HepG2 (cell line): ENCODE results near the gene BABAM2. TPM values are rescaled to one million over a fixed set of nuclear protein-coding genes. Genes with fewer than 3 reads are reported as not detected.

Source experiments
- ATAC-seq: fragments of 200-7000 bp; cut with Tn5 transposase; 3 replicates; pipeline ENCODE4 v1.9.1; 2020; ENCODE audit warnings: mild to moderate bottlenecking, moderate library complexity
- BruUV-seq: library from RNA; stranded (reverse); fragments of 400-500 nt; replicated peaks from 2 replicates; lab custom pipeline; 2021; lab: Mats Ljungman, UMichigan
- CTCF ChIA-PET: fragments of 300-600 bp; formaldehyde crosslinking; extraction: SDS; loops from one replicate; lab custom pipeline; 2021; ENCODE audit warnings: low total read pairs, inconsistent platforms, low intra/inter-chr PET ratio; lab: Yijun Ruan, JAX
- POLR2A ChIA-PET: fragments of 350-600 bp; sonication (Branson Sonifier 250); formaldehyde crosslinking; loops from one replicate; lab custom pipeline; 2020; ENCODE audit warnings: antibody characterized with exemption, inconsistent platforms; lab: Yijun Ruan, JAX
- DNase-seq: peaks from one replicate; pipeline ENCODE4 v3.0.0-alpha.2; 2015; ENCODE audit warnings: low spot score
- FAIRE-seq: peaks from 3 replicates; lab custom pipeline; 2011; peaks lifted over from hg19 to GRCh38; lab: Jason Lieb, UNC
- H2AFZ ChIP-seq: one replicate; pipeline ENCODE4 v1.6.1; 2011; ENCODE audit warnings: low read length, inconsistent platforms
- H3K27ac ChIP-seq: fragments of 300-600 bp; 3 replicates; pipeline ENCODE4 v1.8.0; 2011; ENCODE audit warnings: mixed run types, mild to moderate bottlenecking, mixed read lengths, low read length, inconsistent platforms; ENCODE audit not compliant: insufficient read depth; ENCODE audit errors: extremely low read length
- H3K27me3 ChIP-seq, 2 experiments: fragments of 200-600 bp in 1 of 2; 2 replicates in 1 of 2; 3 replicates in 1 of 2; pipeline versions ENCODE4 v1.6.0 to v1.8.0; 2011; ENCODE audit warnings: low read length in 2 of 2, mild to moderate bottlenecking in 2 of 2, moderate library complexity in 2 of 2, inconsistent platforms in 1 of 2; ENCODE audit not compliant: insufficient read depth in 2 of 2, control insufficient read depth in 1 of 2
- H3K36me3 ChIP-seq, 2 experiments: fragments of 200-600 bp in 1 of 2; replicated peaks in 1 of 2; 2 replicates in 1 of 2; 3 replicates in 1 of 2; pipeline versions ENCODE4 v1.5.1 to v1.8.0; 2011; ENCODE audit warnings: low read length in 2 of 2, inconsistent platforms in 1 of 2; ENCODE audit not compliant: insufficient read depth in 2 of 2, control insufficient read depth in 1 of 2
- H3K4me1 ChIP-seq: 2 replicates; pipeline ENCODE4 v1.5.1; 2012; ENCODE audit warnings: low read length, inconsistent platforms; ENCODE audit not compliant: insufficient read depth
- H3K4me2 ChIP-seq: 2 replicates; pipeline ENCODE4 v1.6.0; 2011; ENCODE audit warnings: low read depth, low read length, inconsistent platforms
- H3K4me3 ChIP-seq, 3 experiments: fragments of 200-600 bp in 1 of 3; sonication (generic), shearing (Covaris generic) in 1 of 3; replicated peaks in 1 of 3; 2 replicates each; pipeline ENCODE4 v1.5.1; 2011 to 2016; ENCODE audit warnings: low read length in 3 of 3, inconsistent platforms in 2 of 3, low read depth in 2 of 3, mild to moderate bottlenecking in 2 of 3, control low read depth in 1 of 3, mixed read lengths in 1 of 3; ENCODE audit not compliant: insufficient read depth in 1 of 3
- H3K79me2 ChIP-seq: one replicate; pipeline ENCODE4 v1.6.1; 2011; ENCODE audit warnings: low read length, inconsistent platforms; ENCODE audit not compliant: insufficient read depth
- H3K9ac ChIP-seq: 2 replicates; pipeline ENCODE4 v1.6.0; 2011; ENCODE audit warnings: mild to moderate bottlenecking, low read depth, low read length, inconsistent platforms; ENCODE audit not compliant: insufficient read depth
- H3K9me3 ChIP-seq: 2 replicates; pipeline ENCODE4 v1.5.1; 2012; ENCODE audit warnings: mild to moderate bottlenecking, low read length
- H4K20me1 ChIP-seq: 2 replicates; pipeline ENCODE4 v1.6.0; 2011; ENCODE audit warnings: inconsistent platforms, mild to moderate bottlenecking, low read length, moderate library complexity; ENCODE audit not compliant: insufficient read depth
- ETV6 ChIP-seq: sonication (generic); formaldehyde crosslinking; conservative IDR thresholded peaks from 2 replicates; pipeline ENCODE4 v1.4.0; 2020; ENCODE audit warnings: missing genetic modification reagents
- RFX1 ChIP-seq: fragments of 450-650 bp; IDR thresholded peaks from 2 replicates; pipeline ENCODE4 v1.6.1; 2017
- TAF1 ChIP-seq: sonication (generic); formaldehyde crosslinking; IDR thresholded peaks from 2 replicates; pipeline ENCODE4 v1.4.0; 2020; ENCODE audit warnings: missing genetic modification reagents
- TFAP4 ChIP-seq: sonication (generic); IDR thresholded peaks from 2 replicates; pipeline ENCODE4 v1.6.1; 2016; ENCODE audit warnings: low read depth, borderline replicate concordance
- XBP1 ChIP-seq: sonication (generic); formaldehyde crosslinking; IDR thresholded peaks from 2 replicates; pipeline ENCODE4 v1.5.0; 2020; ENCODE audit warnings: missing genetic modification reagents
- ZBTB7A ChIP-seq: sonication (generic); formaldehyde crosslinking; IDR thresholded peaks from 2 replicates; pipeline ENCODE4 v1.8.0; 2022; ENCODE audit warnings: mild to moderate bottlenecking, missing genetic modification reagents
- ZNF337 ChIP-seq: sonication (generic); formaldehyde crosslinking; IDR thresholded peaks from 2 replicates; pipeline ENCODE4 v1.5.1; 2020; ENCODE audit warnings: missing genetic modification reagents, low read depth, mild to moderate bottlenecking, borderline replicate concordance
- ZNF34 ChIP-seq: sonication (generic); formaldehyde crosslinking; IDR thresholded peaks from 2 replicates; pipeline ENCODE4 v1.4.0; 2020; ENCODE audit warnings: mild to moderate bottlenecking, missing genetic modification reagents, borderline replicate concordance
- ZNF691 ChIP-seq: sonication (generic); formaldehyde crosslinking; IDR thresholded peaks from 2 replicates; pipeline ENCODE4 v1.4.0; 2020; ENCODE audit warnings: missing genetic modification reagents, low read depth, mild to moderate bottlenecking, borderline replicate concordance
- ZSCAN9 ChIP-seq: IDR thresholded peaks from 2 replicates; pipeline ENCODE4 v1.6.1; 2016; ENCODE audit warnings: borderline replicate concordance
- WGBS: methylation state at CpG from one replicate; pipeline ENCODE4 v1.1.6; 2017; ENCODE audit warnings: low lambda C conversion rate; 5-methylcytosine and 5-hydroxymethylcytosine counted together
- in situ Hi-C: cut with HindIII; loops from 2 replicates; pipeline ENCODE4 v1.10.0; 2017; ENCODE audit warnings: low pct_unique_long_range_greater_than_20kb; ENCODE audit not compliant: extremely low pct_ligation_motif_present
- intact Hi-C: fragments of 100-400 bp; cut with micrococcal nuclease; formaldehyde crosslinking; loops from one replicate; pipeline ENCODE4 v1.10.0; 2022; ENCODE audit not compliant: unreplicated experiment
- polyA plus RNA-seq, 8 experiments: library from polyadenylated mRNA; depleted of rRNA in 3 of 8; stranded (reverse) in 7 of 8; unstranded in 1 of 8; fragments of >200 nt; fragmentation: Illumina TruSeq in 4 of 8; extraction: Trizol in 4 of 8; gene quantifications; 2 replicates each; pipeline versions ENCODE4 v1.2.1 to v1.2.3, GENCODE V29; 2011 to 2016; ENCODE audit warnings: low read depth in 4 of 8, missing spikeins in 1 of 8, mixed read lengths in 1 of 8; ENCODE audit not compliant: insufficient read depth in 1 of 8
- total RNA-seq, 5 experiments: library from RNA; depleted of rRNA; stranded (reverse); fragments of >200 nt; fragmentation: Illumina TruSeq; extraction: Trizol; gene quantifications; 2 replicates each; pipeline ENCODE4 v1.2.3, GENCODE V29; 2016; ENCODE audit warnings: low read depth in 1 of 5

Gene BABAM2
- total and polyA plus RNA-seq, 2 of the 13 experiments (the other 11 are each of a cell fraction or from before 2014, with no cell fraction given) = 24.9 to 28.0 TPM

- Histone ChIP-seq H2AFZ (no peak overlapping the region), H3K4me1 (peaks cover 6% of the 10 kb centered on the region; the same call in 1 of the 2 replicates), H3K4me2 (no peak overlapping the region), H3K79me2 (no peaks in the 10 kb centered on the region), H3K36me3 (peaks cover 0 to under 1% of the 10 kb centered on the region in 2 experiments; a peak in 1 of 5 replicates), H3K9ac (no peak overlapping the region), H3K27me3 (no peaks in the 10 kb centered on the region), H3K27ac (no peak overlapping the region), H3K4me3 (no peak overlapping the region), H3K9me3 (no peaks in the 10 kb centered on the region)
- ChIA-PET POLR2A (no interaction called here), CTCF (no interaction called here)
- in situ Hi-C loops (no loop called here), intact Hi-C loops (no loop called here)
- ATAC-seq = no peak
- 93% methylated on average over 4 of the region's 4 CpGs for WGBS
- BruUV-seq = no TSS peak
- TF ChIP-seq ZNF691 (CRISPR knock-in tag) = no peak
- TF ChIP-seq ZNF337 = no peak
- TF ChIP-seq TAF1 (CRISPR knock-in tag) = no peak
- no peak for TF ChIP-seq ETV6
- TF ChIP-seq XBP1 = no peak
- no peak for TF ChIP-seq TFAP4
- TF ChIP-seq ZBTB7A = no peak
- no peak for TF ChIP-seq ZNF34 (CRISPR knock-in tag)
- TF ChIP-seq RFX1 = no peak
- no peak for TF ChIP-seq ZSCAN9 (CRISPR knock-in tag)
- TF ChIP-seq, all 625 proteins: peak for 0
- DNase-seq = no peak
- no peaks in the 10 kb centered on the region for H4K20me1 ChIP-seq
- no peak for FAIRE-seq
Measured at GRCh38 chr2:27990030-27990590, 99.6 kb downstream of the BABAM2 start.
